ENCODE data around the gene ZNF699. TPM values are rescaled to one million over a fixed set of nuclear protein-coding genes. Genes with fewer than 3 reads are reported as not detected.

Gene ZNF699
- 10 to 100 TPM in 1 of 2 experiments, 1 to 10 TPM in 1; 9.4 to 10.1 TPM for total RNA-seq

DNA sequence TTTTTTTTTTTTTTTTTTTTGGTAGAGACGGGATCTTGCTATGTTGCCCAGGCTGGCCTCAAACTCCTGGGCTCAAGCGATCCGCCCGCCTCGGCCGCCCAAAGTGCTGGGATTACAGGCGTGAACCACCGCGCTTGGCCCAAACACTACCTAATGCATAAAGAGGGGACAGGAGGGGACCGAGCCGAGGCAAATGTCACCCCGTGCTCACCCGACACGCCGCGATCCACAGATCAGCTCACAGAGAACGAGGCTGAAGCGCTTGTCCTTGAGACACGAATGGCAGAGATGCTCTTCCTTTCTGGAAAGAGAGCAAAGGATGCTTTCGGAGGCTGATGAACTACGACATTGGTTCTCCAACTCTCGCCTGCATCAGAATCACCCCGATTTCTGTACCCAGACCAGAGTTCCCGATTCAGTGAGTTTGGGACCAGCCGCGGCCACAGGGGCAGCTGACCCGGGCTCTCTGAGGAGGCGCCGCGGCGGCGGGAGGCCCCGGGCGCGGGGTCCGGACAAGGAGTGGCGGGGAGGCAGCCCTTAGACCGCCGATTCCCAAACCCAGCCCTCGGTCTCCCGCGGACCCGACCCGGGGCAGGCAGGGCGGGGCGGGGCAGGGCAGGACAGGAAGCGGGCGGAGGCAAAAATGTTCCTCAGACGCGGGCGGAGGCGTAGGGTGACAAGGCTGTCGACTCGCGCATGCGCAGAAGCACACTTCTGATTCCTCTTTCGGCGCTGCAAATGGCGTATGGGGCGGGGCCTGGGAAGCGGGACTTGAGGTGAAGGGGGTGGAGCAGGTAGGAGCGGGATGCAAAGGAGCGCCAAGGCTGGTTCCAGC is at the start of gene ZNF699:
Gene ZNF699, minus strand, starts transcription at position 700 of the 835 bp plus-strand sequence. CDS start 4,719 bp downstream, outside the sequence.

DNA sequence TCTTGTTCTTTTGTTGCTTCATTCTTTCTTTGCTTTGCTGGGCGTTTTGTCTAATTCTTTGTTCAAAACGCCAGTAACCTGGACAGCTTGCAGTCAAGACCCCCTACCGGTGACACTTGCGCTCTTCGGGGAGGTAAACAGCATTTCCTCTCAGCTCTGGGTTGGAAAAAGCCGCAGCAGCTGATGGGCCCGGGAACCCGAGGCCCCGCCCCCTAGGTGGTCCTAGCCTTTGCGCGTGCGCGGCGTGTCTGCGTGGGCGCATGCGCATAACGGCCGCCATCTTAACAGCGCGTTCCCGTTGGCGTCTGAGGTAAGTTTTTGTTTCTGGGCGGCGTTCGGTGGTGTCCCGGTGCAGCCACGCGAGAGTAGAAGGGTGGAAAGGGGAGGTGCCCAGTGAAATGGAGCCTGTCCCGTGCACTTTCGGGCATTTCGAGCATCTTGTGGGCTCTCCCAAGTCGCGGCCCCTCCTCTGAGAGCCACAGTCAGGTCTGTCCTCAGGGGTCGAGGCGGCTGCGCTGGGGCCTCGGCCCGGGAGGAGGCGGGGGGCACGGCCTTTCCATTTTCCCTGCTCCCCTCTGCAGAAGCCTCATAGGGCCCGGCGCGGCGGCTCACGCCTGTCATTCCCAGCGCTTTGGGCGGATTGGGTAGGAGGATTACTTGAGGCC is 14.4 kb upstream of the ZNF699 start, which contains the start of gene ZNF559:
Gene ZNF559, plus strand, starts transcription at position 261 of the 665 bp plus-strand sequence. CDS start 14,371 bp downstream, outside the sequence.

DNA sequence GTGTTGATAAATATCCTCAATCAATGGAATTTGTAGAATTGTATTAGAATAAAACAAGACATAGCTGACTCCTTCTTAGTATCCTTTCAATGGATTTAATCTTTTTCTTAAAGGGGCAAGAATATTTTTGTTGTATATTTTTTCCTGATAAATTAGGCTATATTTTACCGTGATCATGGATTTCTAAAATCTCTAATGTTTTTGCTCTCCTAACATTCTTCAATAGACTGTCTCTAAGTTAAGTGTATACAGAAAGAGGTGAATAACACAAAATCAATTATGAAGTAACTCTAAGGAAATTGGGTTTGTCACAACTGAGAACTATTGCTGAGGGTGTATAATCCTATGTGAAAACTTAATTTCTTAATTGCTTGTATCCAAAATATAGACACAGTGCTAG is 59.0 kb downstream of the ZNF699 start, which contains the start of gene OR7E24:
Gene OR7E24, plus strand, starts transcription at position 301 of the 400 bp plus-strand sequence. CDS start 114 bp downstream, outside the sequence.

Other genes with a start within 250 kb of the ZNF699 start
- gene OR1M1, start 222.8 kb downstream of the ZNF699 start, total RNA-seq = not detected
- not detected for gene OR7G2, start 202.4 kb downstream of the ZNF699 start, total RNA-seq
- not detected for gene OR7G1, start 194.1 kb downstream of the ZNF699 start, total RNA-seq
- gene OR7G3, start 182.9 kb downstream of the ZNF699 start, total RNA-seq = not detected
- gene ZNF317, start 169.4 kb downstream of the ZNF699 start, total RNA-seq = 10 to 100 TPM; 38.2 to 41.1 TPM
- gene OR7D2, start 130.9 kb downstream of the ZNF699 start, total RNA-seq = under 1 TPM in 1 of 2 experiments, not detected in 1; 0.07 TPM
- gene OR7D4, start 90.2 kb downstream of the ZNF699 start, total RNA-seq = not detected
- gene OR7E24, start 58.9 kb downstream of the ZNF699 start, total RNA-seq = not detected
- 10 to 100 TPM; 15.3 to 20.1 TPM for gene ZNF559, start 14.3 kb upstream of the ZNF699 start, total RNA-seq
- gene ZNF177, start 53.2 kb upstream of the ZNF699 start, total RNA-seq = under 1 TPM; 0.45 to 0.75 TPM
- 10 to 100 TPM; 34.7 to 38.0 TPM for gene ZNF266, start 125.7 kb upstream of the ZNF699 start, total RNA-seq
- not detected for gene ZNF560, start 188.8 kb upstream of the ZNF699 start, total RNA-seq
- 10 to 100 TPM; 15.5 to 16.5 TPM for gene ZNF426, start 228.8 kb upstream of the ZNF699 start, total RNA-seq